T47D (cell line): ENCODE measurements around the gene GOSR1.
"Not testable (repeated sequence)": the region's sequence is repeated elsewhere in the genome, so short reads cannot be mapped to it uniquely, and the experiment has no call there.

Experiments
- DNase-seq, 2 experiments: peaks; one replicate each; pipeline versions ENCODE4 v3.0.0 to v3.0.0-alpha.2; 2011 to 2012; ENCODE audit warnings: low read depth in 1 of 2, low spot score in 1 of 2
- JUND ChIP-seq: IDR thresholded peaks from 2 replicates; pipeline ENCODE4 v1.6.1; 2012; ENCODE audit warnings: low read depth
- in situ Hi-C: cut with HindIII; loops from 2 replicates; pipeline ENCODE4 v1.10.0; 2016; ENCODE audit warnings: low sequenced_read_pairs, low pct_unique_long_range_greater_than_20kb

Gene GOSR1

GRCh38 chr17:30565073-30565935 lies 88.1 kb downstream of the GOSR1 start:
- TF ChIP-seq JUND: no peak
- DNase-seq: peak; percentile 47 to 82
- in situ Hi-C loops: no loop called here

GRCh38 chr17:30566104-30566503 lies 88.9 kb downstream of the GOSR1 start:
- in situ Hi-C loops: not testable (repeated sequence)

GRCh38 chr17:30566516-30567225 lies 89.5 kb downstream of the GOSR1 start:
- DNase-seq, in situ Hi-C loops: not testable (repeated sequence)

More at GRCh38 chr17:30566104-30566503, 88.9 kb downstream of the GOSR1 start:
- DNase-seq: not testable (repeated sequence)

- TF ChIP-seq JUND: no peak
- DNase-seq: peak in 1 of 2 experiments; percentile 12
- in situ Hi-C loops: no loop called here
These were observed 90.3 kb downstream of the GOSR1 start for GRCh38 chr17:30567231-30568116.

- in situ Hi-C loops: no loop called here
- DNase-seq: no peak
- no peak for TF ChIP-seq JUND
These were observed 90.9 kb downstream of the GOSR1 start for GRCh38 chr17:30568117-30568430.

- in situ Hi-C loops, DNase-seq: not testable (repeated sequence)
These were observed 92.4 kb downstream of the GOSR1 start for GRCh38 chr17:30569531-30570175.

GRCh38 chr17:30570191-30570590 lies 93.0 kb downstream of the GOSR1 start:
- no peak for DNase-seq
- no peak for TF ChIP-seq JUND
- in situ Hi-C loops: no loop called here

GRCh38 chr17:30570596-30571265 lies 93.5 kb downstream of the GOSR1 start:
- no peak for TF ChIP-seq JUND
- in situ Hi-C loops: no loop called here
- no peak for DNase-seq

GRCh38 chr17:30571404-30571803 lies 94.2 kb downstream of the GOSR1 start:
- in situ Hi-C loops, DNase-seq: not testable (repeated sequence)

- TF ChIP-seq JUND: no peak
- DNase-seq: no peak
- in situ Hi-C loops: no loop called here
These were observed 94.7 kb downstream of the GOSR1 start for GRCh38 chr17:30571921-30572320.

GRCh38 chr17:30572651-30573554 lies 95.7 kb downstream of the GOSR1 start:
- DNase-seq, in situ Hi-C loops: not testable (repeated sequence)
